IPS-15b (cell line): ENCODE measurements around the gene CYBA.

Experiments used
- H3K27me3 ChIP-seq: one replicate; pipeline ENCODE4 v1.6.1; 2013; ENCODE audit warnings: low read length; ENCODE audit not compliant: control insufficient read depth, insufficient read depth
- H3K36me3 ChIP-seq: one replicate; pipeline ENCODE4 v1.6.1; 2013; ENCODE audit warnings: low read length; ENCODE audit not compliant: control insufficient read depth, insufficient read depth
- H3K4me1 ChIP-seq: one replicate; pipeline ENCODE4 v1.6.1; 2013; ENCODE audit warnings: mild to moderate bottlenecking, low read length; ENCODE audit not compliant: control insufficient read depth, insufficient read depth
- H3K4me3 ChIP-seq: one replicate; pipeline ENCODE4 v1.5.1; 2013; ENCODE audit warnings: low read depth, low read length
- H3K9ac ChIP-seq: one replicate; pipeline ENCODE4 v1.6.1; 2013; ENCODE audit warnings: low read depth, mild to moderate bottlenecking, low read length
- H3K9me3 ChIP-seq: one replicate; pipeline ENCODE4 v1.6.1; 2013; ENCODE audit warnings: mild to moderate bottlenecking, low read length; ENCODE audit not compliant: control insufficient read depth, insufficient read depth

The CYBA gene

DNA sequence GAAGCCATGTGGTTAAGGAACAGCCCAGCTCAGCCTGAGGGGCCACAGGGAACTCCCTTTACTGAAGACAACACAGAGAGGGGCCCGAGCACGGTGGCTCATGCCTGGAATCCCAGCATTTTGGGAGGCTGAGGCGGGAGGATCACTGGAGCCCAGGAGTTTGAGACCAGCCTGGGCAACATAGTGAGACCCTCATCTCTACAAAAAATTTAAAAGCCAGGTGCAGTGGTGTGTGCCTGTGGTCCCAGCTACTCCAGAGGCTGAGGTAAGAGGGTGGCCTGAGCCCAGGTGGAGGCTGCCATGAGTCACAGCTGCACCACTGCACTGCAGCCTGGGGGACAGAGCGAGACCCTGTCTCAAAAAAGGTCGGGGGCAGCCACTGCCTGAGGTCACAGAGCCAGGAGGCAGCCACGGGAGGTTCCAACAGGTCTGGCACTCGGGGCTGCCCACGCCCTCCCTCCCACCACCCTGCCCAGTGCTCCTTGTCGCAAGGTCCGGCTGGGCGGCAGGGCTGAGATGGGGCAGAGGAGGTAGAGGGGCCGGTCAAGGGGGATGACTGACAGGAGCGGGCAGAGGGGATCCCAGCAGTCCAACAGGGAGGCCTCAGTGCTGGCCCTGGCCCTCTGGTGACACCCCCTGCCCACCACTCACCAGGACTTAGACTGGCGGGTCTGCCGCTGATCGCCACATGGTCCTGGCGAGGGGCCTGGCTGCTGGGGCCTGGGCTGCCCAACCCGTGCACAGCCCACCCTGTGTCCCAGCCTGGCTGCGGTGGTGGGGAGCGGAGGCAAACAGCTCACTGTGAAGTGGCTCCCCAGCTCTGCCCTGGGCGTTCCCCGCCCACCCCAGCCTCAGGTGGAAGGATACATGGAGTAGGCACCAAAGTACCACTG is 3.4 kb downstream of the CYBA start:
- Histone ChIP-seq H3K9me3 (no peaks in the 10 kb centered on the region), H3K9ac (no peak overlapping the region), H3K27me3 (no peaks in the 10 kb centered on the region), H3K4me1 (peaks cover 4% of the 10 kb centered on the region), H3K36me3 (peaks cover 16% of the 10 kb centered on the region), H3K4me3 (no peak overlapping the region)

DNA sequence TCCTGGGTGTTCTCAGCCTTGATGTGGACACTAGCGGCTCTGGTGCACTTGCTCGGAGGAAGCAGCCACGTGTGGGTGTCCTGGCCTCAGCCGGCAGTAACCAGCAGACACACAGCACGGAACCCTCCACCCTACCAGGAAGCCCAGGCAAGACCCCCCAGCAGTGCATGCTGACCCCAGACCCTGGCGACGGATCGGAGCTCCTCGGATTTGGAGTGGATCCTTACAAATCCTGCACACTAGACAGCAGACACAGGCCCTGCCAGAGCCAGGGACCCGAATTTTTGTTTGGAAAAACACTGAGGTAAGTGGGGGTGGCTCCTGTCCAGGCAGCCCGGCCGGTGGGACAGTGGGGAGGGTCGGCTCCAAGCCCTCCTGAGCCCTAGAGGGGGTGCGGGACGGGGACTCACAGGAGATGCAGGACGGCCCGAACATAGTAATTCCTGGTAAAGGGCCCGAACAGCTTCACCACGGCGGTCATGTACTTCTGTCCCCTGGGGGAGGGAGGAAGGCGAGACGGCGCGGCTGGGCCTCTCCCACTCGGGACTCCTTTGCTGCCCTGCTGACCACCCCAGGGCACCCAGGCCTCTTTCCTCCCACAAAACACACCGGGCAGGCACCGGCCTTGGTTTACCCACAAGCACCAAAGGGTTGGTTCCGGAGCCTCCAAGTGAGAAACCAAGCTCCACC is 4.4 kb downstream of the CYBA start:
- Histone ChIP-seq H3K4me1 (peaks cover 4% of the 10 kb centered on the region), H3K9me3 (no peaks in the 10 kb centered on the region), H3K27me3 (no peaks in the 10 kb centered on the region), H3K36me3 (peaks cover 11% of the 10 kb centered on the region), H3K4me3 (no peak overlapping the region), H3K9ac (no peak overlapping the region)

DNA sequence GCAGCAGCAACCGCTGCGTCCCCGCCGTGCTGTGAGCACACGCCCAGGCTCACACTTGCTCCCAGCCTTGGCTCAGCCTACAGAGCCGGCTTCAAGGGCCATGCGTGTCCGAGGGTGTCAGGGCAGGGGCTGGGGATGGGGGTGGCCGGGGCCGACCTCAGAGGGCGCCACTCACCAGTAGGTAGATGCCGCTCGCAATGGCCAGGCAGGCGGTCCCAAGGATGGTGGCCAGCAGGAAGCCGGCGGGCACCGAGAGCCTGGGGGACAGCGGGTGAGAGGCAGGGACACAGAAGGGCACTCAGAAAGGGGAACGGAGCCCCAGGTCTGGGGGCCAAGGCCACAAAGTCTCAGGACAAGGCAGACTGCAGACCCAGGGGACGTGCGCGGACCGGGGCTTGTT is 4.9 kb downstream of the CYBA start:
- Histone ChIP-seq H3K9me3 (no peaks in the 10 kb centered on the region), H3K4me3 (no peak overlapping the region), H3K9ac (no peak overlapping the region), H3K36me3 (peaks cover 11% of the 10 kb centered on the region), H3K4me1 (no peaks in the 10 kb centered on the region), H3K27me3 (no peaks in the 10 kb centered on the region)

DNA sequence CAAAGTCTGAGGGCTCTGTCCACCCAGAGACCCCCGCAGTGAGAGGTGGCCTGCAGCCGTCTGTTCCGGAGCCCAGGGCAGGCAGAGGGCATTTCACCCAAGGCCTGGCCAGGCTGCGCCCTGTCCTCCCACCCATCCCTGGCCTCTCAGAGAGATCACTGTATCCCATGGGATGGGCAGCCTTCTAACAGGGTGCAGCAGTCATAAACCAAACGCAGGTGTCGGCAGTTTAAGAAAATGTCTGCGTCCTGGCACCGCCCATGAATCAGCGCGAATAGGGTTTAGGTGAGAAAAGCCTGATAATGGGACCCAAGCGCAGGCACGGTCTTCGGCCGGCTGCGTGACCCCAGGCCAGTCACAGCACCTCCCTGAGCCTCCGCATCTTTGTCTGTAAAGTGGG is 5.4 kb downstream of the CYBA start:
- Histone ChIP-seq H3K36me3 (peaks cover 11% of the 10 kb centered on the region), H3K4me3 (no peak overlapping the region), H3K4me1 (no peaks in the 10 kb centered on the region)

DNA sequence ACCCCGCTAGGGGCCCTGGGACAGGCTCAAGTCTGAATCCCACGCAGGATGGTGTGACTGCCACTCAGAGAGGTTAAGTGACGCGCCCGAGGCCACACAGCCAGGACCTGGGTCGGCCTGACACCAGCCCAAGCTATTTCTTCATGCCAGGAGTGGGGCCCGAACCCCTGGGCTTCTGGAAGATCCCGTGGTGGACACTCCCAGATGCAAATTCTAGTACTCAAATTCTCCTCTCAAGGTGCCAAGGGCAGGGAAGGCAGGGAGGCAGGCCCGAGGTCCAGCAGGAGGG is 7.3 kb downstream of the CYBA start:
- no peak overlapping the region for H3K9ac ChIP-seq
- peaks cover 11% of the 10 kb centered on the region for H3K36me3 ChIP-seq
- H3K27me3 ChIP-seq, result no peaks in the 10 kb centered on the region
- no peaks in the 10 kb centered on the region for H3K9me3 ChIP-seq
- H3K4me3 ChIP-seq, result no peak overlapping the region
- peaks cover 2% of the 10 kb centered on the region for H3K4me1 ChIP-seq

More for the DNA sequence above, 5.4 kb downstream of the CYBA start:
- no peak overlapping the region for H3K9ac ChIP-seq
- H3K27me3 ChIP-seq, result no peaks in the 10 kb centered on the region
- no peaks in the 10 kb centered on the region for H3K9me3 ChIP-seq

DNA sequence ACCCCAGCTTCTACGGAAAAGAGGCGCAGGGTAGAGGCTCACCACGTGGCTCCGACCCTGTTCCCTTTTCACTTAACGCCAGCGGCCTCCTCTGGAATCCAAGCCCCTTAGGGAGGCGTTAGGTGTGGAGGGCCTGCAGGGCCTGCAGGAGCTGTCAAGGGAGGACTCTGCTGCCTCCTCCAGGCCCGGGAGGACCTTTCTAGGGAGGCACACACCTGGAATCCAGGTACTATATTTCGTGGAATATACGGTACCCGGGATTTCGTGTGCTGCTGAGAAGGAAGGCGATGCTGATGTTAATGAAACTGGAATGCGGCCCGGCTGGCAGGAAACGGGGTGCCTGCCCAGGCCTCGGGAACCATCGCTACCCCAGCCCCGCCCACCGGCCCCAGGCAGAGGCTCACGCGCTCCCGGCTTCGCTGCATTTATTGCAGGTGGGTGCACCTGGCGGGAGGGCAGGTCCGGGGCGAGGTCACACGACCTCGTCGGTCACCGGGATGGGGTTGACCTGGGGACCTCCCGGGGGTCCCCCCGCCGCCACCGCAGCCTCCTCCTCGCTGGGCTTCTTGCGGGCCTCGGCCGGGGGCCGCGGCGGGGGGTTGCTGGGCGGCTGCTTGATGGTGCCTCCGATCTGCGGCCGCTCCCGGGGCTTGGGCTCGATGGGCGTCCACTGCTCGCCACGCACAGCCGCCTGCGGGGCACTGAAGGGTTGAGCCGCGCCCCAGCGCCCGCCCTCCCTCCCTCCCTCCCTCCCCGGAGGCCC is 7.8 kb downstream of the CYBA start:
- no peaks in the 10 kb centered on the region for H3K9me3 ChIP-seq
- H3K4me1 ChIP-seq, result peaks cover 4% of the 10 kb centered on the region
- no peak overlapping the region for H3K4me3 ChIP-seq
- H3K27me3 ChIP-seq, result no peaks in the 10 kb centered on the region
- H3K9ac ChIP-seq, result no peak overlapping the region
- H3K36me3 ChIP-seq, result peaks cover 11% of the 10 kb centered on the region

DNA sequence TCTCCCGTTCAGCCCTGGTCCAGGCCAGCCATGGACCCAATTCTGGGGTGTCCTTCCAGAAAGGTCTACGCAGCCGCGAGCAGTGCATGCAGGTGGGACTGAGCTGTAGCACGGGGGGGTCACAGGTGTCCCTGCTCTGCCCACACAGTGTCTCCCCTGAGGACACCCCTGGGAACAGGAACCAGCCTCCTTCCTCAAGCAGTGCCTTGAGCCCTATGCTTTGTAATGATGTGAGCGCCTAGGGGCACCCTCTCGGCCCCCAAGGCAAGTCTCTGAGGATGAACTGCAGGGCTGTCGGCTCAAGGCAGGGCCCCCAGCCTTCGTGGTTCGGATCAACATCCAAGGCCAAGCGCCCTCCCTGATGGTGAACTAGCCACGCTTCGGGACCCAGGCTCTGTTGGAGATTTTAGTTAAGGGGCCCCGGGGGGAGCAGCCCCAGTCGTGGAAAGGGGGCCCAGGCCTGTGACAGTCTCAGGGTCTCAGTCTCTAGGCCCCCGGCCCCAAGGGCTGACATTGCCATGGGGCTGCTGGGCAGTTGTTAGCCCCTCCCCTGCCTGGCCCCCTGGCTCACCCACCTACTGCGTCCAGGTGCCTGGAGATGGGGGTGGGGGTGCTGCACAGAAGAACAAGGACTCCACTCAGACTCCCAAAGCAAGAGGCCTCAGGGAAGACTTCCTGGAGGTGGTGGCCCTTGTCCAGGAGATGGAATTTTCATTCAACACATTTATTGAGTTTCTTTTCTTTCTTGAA is 10.2 kb downstream of the CYBA start:
- H3K36me3 ChIP-seq, result peaks cover 11% of the 10 kb centered on the region
- H3K4me1 ChIP-seq, result peaks cover 4% of the 10 kb centered on the region
- H3K27me3 ChIP-seq, result no peaks in the 10 kb centered on the region
- no peak overlapping the region for H3K9ac ChIP-seq
- no peaks in the 10 kb centered on the region for H3K9me3 ChIP-seq
- H3K4me3 ChIP-seq, result no peak overlapping the region

DNA sequence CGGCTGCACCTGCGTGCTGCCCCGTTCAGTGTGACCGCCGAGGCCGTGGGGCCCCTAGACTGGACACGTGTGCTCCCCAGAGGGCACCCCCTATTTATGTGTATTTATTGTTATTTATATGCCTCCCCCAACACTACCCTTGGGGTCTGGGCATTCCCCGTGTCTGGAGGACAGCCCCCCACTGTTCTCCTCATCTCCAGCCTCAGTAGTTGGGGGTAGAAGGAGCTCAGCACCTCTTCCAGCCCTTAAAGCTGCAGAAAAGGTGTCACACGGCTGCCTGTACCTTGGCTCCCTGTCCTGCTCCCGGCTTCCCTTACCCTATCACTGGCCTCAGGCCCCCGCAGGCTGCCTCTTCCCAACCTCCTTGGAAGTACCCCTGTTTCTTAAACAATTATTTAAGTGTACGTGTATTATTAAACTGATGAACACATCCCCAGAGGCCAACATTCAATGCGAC is 10.8 kb downstream of the CYBA start:
- H3K36me3 ChIP-seq, result peaks cover 9% of the 10 kb centered on the region
- no peak overlapping the region for H3K9ac ChIP-seq
- H3K4me1 ChIP-seq, result peaks cover 4% of the 10 kb centered on the region
- no peaks in the 10 kb centered on the region for H3K9me3 ChIP-seq
- H3K27me3 ChIP-seq, result no peaks in the 10 kb centered on the region
- H3K4me3 ChIP-seq, result no peak overlapping the region

DNA sequence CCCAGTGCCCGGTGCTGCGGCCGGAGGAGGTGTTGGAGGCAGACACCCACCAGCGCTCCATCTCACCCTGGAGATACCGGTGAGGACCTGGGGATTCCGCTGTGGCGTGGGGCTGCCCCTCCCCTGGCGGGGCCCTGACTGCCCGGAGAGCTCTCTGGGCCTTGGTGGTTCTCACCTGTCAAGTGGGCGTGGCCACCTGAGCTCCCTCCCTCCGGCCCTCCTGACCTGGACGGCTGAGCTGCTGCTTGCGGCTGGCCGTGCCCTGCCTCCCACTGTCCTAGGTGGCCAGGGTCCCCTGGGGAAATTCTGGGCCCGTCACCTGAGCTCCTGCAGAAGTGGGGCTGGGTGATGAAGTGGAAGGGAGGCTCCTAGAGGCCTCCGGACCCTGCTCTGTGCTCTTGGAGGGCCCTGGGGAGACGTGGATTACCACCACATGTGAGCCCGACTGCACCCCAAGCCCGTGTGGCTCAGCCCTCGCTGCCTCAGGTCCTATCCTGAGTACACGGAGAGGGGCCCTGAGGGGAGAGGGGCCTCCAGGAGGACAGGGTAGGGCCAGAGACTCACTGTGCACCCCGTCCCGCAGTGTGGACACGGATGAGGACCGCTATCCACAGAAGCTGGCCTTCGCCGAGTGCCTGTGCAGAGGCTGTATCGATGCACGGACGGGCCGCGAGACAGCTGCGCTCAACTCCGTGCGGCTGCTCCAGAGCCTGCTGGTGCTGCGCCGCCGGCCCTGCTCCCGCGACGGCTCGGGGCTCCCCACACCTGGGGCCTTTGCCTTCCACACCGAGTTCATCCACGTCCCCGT is 11.4 kb downstream of the CYBA start:
- Histone ChIP-seq H3K4me3 (no peak overlapping the region), H3K27me3 (no peaks in the 10 kb centered on the region), H3K36me3 (peaks cover 7% of the 10 kb centered on the region), H3K9me3 (no peaks in the 10 kb centered on the region), H3K9ac (no peak overlapping the region), H3K4me1 (peaks cover 4% of the 10 kb centered on the region)

DNA sequence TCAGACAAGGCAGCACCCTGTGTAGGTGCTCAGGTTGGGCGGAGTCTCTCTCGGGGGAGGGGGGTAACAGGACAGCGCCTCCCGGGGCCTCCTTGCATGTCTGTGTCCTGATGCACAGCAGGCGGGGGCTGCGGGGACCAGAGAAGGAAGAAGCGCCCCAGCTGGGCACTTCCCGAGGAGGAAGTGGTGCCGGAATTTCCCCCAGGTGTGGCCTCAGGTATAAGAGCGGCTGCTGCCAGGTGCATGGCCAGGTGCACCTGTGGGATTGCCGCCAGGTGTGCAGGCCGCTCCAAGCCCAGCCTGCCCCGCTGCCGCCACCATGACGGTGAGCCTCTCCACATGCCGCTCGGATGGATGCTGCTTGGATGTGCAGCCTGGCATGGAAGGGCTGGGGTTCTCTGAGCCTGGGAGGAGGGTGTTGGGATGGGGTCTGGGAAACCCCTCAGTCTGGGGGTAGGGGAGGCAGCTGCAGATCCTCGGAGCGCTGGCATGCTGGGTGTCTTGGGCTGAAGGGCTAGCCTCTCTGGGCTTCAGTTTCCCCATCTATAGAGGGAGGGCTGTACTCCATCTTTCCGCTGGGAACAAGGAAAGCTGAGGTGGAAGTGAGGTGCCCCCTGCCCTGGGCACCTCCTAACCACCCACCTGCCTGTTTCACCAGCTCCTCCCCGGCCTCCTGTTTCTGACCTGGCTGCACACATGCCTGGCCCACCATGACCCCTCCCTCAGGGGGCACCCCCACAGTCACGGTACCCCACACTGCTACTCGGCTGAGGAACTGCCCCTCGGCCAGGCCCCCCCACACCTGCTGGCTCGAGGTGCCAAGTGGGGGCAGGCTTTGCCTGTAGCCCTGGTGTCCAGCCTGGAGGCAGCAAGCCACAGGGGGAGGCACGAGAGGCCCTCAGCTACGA is 12.3 kb downstream of the CYBA start, which contains the start of gene IL17C:
TSS of gene IL17C (plus strand) at position 250 of the 908 bp plus-strand sequence. CDS start at position 320, 70 bp downstream.
- peaks cover 7% of the 10 kb centered on the region for H3K36me3 ChIP-seq
- no peaks in the 10 kb centered on the region for H3K27me3 ChIP-seq
- H3K4me1 ChIP-seq, result peaks cover 4% of the 10 kb centered on the region
- H3K4me3 ChIP-seq, result no peak within 1 kb of the TSS
- H3K9me3 ChIP-seq, result no peaks in the 10 kb centered on the region
- H3K9ac ChIP-seq, result no peak within 1 kb of the TSS
